PC-3 (cell line): ENCODE data around the gene PLCL2.

Experiments
- EZH2 ChIP-seq: fragments of 300-600 bp; sonication (generic); IDR thresholded peaks from one replicate; pipeline ENCODE4 v1.6.1; 2017; ENCODE audit warnings: antibody characterized with exemption, mild to moderate bottlenecking, low read length; ENCODE audit not compliant: unreplicated experiment
- TF ChIP-seq, protein P1 (sequence below): fragments of 300-600 bp; sonication (generic); conservative IDR thresholded peaks from 2 replicates; pipeline ENCODE4 v1.5.1; 2017; ENCODE audit warnings: antibody characterized with exemption, low read depth, mild to moderate bottlenecking, low read length

GRCh38 chr3:16855497-16855896, 29.3 kb upstream of the PLCL2 start:
- TF ChIP-seq EZH2: no peak
- TF ChIP-seq, protein P1, sequence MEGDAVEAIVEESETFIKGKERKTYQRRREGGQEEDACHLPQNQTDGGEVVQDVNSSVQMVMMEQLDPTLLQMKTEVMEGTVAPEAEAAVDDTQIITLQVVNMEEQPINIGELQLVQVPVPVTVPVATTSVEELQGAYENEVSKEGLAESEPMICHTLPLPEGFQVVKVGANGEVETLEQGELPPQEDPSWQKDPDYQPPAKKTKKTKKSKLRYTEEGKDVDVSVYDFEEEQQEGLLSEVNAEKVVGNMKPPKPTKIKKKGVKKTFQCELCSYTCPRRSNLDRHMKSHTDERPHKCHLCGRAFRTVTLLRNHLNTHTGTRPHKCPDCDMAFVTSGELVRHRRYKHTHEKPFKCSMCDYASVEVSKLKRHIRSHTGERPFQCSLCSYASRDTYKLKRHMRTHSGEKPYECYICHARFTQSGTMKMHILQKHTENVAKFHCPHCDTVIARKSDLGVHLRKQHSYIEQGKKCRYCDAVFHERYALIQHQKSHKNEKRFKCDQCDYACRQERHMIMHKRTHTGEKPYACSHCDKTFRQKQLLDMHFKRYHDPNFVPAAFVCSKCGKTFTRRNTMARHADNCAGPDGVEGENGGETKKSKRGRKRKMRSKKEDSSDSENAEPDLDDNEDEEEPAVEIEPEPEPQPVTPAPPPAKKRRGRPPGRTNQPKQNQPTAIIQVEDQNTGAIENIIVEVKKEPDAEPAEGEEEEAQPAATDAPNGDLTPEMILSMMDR: no peak
